Mucosa of descending colon (tissue), 3 donors: ENCODE results near the gene CUTC. TPM values are rescaled to one million over a fixed set of nuclear protein-coding genes. Genes with fewer than 3 reads are reported as not detected.
A peak's percentile ranks its signal among the peaks of the same experiment; 100 is the strongest.

Source experiments
- ATAC-seq: fragments of 200-7000 bp; cut with Tn5 transposase; one replicate; pipeline ENCODE4 v1.9.1; 2020; ENCODE audit warnings: mild to moderate bottlenecking, moderate library complexity
- DNase-seq, 3 donors: peaks; one replicate each; pipeline ENCODE4 v3.0.0-alpha.2; 2020
- H3K36me3 ChIP-seq: fragments of 200-600 bp; one replicate; pipeline ENCODE4 v1.8.0; 2021; ENCODE audit warnings: low read depth, mild to moderate bottlenecking
- H3K4me1 ChIP-seq: fragments of 200-600 bp; one replicate; pipeline ENCODE4 v1.8.0; 2021; ENCODE audit warnings: low read depth, mild to moderate bottlenecking
- H3K4me3 ChIP-seq: fragments of 200-600 bp; one replicate; pipeline ENCODE4 v1.8.0; 2021; ENCODE audit warnings: mild to moderate bottlenecking
- H3K9me3 ChIP-seq: fragments of 200-600 bp; one replicate; pipeline ENCODE4 v1.8.0; 2021; ENCODE audit warnings: mild to moderate bottlenecking
- intact Hi-C, 2 donors: fragments of 100-400 bp; cut with DNase I in 1 of 2; cut with micrococcal nuclease in 1 of 2; formaldehyde crosslinking; loops; one replicate each; pipeline versions ENCODE4 v1.11.0 to v1.11.1; 2022; cut with DNase I, micrococcal nuclease
- total RNA-seq, 3 donors: library from RNA; stranded (reverse); fragmentation: NEBNext Ultra II Directional in 2 of 3; extraction: Animal tissue kit (Norgen Biotek cat#: 25700) in 2 of 3; gene quantifications; one replicate each; pipeline versions ENCODE4 v1.2.1 to v1.2.4, GENCODE V29; 2021 to 2023
- TF ChIP-seq, protein P1 (sequence below): fragments of 200-600 bp; IDR thresholded peaks from one replicate; pipeline ENCODE4 v1.8.0; 2022; ENCODE audit warnings: antibody characterized with exemption, mild to moderate bottlenecking
- donor health status: DM: no; HTN: no; CAD: no; lungs with moderate emphysema.
- donor health status: DM: no; HTN: no; CAD: no.
- donor health status: DM: no; HTN: yes; CAD: no.

Gene CUTC
- total RNA-seq, 3 donors from 2014 or later, result 10.7 to 22.1 (median 11.4) TPM

- Histone ChIP-seq H3K36me3 (no peaks in the 10 kb centered on the region), H3K9me3 (no peaks in the 10 kb centered on the region), H3K4me1 (no peaks in the 10 kb centered on the region), H3K4me3 (no peak overlapping the region)
- DNase-seq (no peak), ATAC-seq (no peak)
- TF ChIP-seq, protein P1, sequence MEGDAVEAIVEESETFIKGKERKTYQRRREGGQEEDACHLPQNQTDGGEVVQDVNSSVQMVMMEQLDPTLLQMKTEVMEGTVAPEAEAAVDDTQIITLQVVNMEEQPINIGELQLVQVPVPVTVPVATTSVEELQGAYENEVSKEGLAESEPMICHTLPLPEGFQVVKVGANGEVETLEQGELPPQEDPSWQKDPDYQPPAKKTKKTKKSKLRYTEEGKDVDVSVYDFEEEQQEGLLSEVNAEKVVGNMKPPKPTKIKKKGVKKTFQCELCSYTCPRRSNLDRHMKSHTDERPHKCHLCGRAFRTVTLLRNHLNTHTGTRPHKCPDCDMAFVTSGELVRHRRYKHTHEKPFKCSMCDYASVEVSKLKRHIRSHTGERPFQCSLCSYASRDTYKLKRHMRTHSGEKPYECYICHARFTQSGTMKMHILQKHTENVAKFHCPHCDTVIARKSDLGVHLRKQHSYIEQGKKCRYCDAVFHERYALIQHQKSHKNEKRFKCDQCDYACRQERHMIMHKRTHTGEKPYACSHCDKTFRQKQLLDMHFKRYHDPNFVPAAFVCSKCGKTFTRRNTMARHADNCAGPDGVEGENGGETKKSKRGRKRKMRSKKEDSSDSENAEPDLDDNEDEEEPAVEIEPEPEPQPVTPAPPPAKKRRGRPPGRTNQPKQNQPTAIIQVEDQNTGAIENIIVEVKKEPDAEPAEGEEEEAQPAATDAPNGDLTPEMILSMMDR, result no peak
- intact Hi-C loops, result no loop called here
Observed at GRCh38 chr10:99777918-99778714, 46.1 kb downstream of the CUTC start.

- no peaks in the 10 kb centered on the region for H3K4me1 ChIP-seq
- DNase-seq, result peak in 1 of 3 donors; percentile 6
- peak; percentile 60 for ATAC-seq
Observed at GRCh38 chr10:99779335-99779734, 47.3 kb downstream of the CUTC start.

DNA sequence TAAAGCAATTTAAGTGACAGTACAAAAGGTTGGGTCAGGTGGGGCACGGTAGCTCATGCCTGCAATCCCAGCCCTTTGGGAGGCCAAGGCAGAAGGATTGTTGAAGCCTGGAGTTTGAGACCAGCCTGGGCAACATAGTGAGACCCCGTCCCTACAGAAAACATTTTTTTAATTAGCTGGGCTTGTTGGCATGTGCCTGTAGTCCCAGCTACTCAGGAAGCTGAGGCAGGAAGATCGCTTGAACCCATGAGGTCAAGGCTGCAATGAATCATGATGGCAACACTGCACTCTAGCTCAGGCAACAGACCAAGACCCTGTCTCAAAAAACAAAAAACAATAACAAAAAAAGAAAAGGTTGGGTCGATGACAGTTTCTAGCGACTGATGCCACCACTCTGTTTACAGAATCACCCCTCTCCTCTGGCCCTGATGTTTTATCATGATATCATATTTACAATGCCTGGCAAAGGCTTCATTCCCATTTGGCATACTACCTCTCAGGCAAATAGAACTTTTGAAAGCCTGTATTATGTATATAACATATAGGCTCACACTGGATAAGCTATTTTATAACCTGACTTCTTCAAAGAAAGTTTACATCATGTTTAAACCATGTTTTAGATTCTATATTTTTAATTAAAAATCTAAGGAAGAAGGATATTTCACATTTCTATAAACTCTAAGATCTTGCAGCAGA, 49.8 kb downstream of the CUTC start:
- H3K9me3 ChIP-seq, result no peaks in the 10 kb centered on the region
- H3K36me3 ChIP-seq, result no peaks in the 10 kb centered on the region
- no peak for ATAC-seq
- TF ChIP-seq, protein P1, result no peak
- intact Hi-C loops, result no loop called here
- H3K4me3 ChIP-seq, result no peak overlapping the region
- DNase-seq, result no peak
- H3K4me1 ChIP-seq, result no peaks in the 10 kb centered on the region

More at GRCh38 chr10:99779335-99779734, 47.3 kb downstream of the CUTC start:
- Histone ChIP-seq H3K4me3 (no peak overlapping the region), H3K36me3 (no peaks in the 10 kb centered on the region), H3K9me3 (no peaks in the 10 kb centered on the region)
- intact Hi-C loops, result no loop called here
- TF ChIP-seq, protein P1, result no peak

GRCh38 chr10:99782447-99783286, 50.6 kb downstream of the CUTC start, which contains the start of gene ABCC2:
ABCC2 (plus strand) TSS chr10:99782640; CDS start chr10:99782845, 205 bp downstream.
- no peaks in the 10 kb centered on the region for H3K4me1 ChIP-seq
- ATAC-seq, result peak; percentile 89
- intact Hi-C loops, result no loop called here
- H3K36me3 ChIP-seq, result no peaks in the 10 kb centered on the region
- H3K9me3 ChIP-seq, result no peaks in the 10 kb centered on the region
- no peak for DNase-seq
- no peak within 1 kb of the TSS for H3K4me3 ChIP-seq
- TF ChIP-seq, protein P1, result no peak

DNA sequence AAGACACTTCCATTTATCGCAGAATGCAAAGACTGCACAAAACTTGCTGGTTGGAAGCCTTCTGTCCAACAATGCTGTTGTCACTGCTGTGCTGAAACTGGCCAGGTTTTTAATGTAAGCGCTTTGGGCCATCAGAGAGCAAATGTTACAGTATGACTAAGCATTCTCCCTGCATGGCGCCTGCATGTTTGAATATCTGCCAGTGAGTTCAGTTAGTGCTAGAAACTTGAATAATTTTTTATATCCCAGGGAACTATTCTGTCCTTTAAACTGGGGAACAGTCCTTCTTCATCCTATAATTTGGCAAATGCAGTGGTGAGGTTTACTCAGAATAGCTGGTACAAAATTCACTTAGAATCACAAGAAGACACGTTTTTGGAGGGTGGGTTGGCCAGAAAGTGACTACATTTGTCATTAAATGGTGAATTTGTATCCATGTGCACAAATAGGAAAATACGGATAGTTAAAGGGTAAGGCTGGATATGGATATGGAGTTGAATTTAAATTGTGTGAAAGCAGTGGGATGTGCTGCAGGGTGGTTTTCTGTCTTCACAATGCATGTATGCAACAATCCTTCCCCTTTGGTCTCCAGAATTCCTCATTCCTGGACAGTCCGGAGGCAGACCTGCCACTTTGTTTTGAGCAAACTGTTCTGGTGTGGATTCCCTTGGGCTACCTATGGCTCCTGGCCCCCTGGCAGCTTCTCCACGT, 52.1 kb downstream of the CUTC start:
- H3K9me3 ChIP-seq, result no peaks in the 10 kb centered on the region
- H3K36me3 ChIP-seq, result no peaks in the 10 kb centered on the region
- TF ChIP-seq, protein P1, result no peak
- DNase-seq, result no peak
- H3K4me1 ChIP-seq, result no peaks in the 10 kb centered on the region
- H3K4me3 ChIP-seq, result no peak overlapping the region
- no peak for ATAC-seq
- intact Hi-C loops, result no loop called here
